GM21786 (cell line): ENCODE data around the gene SLC35A5.
"Not testable (repeated sequence)": the region's sequence is repeated elsewhere in the genome, so short reads cannot be mapped to it uniquely, and the experiment has no call there.

ENCODE experiments used
- ATAC-seq: cut with Tn5 transposase; IDR thresholded peaks from one replicate; pipeline ENCODE4 v1.9.1; 2021; ENCODE audit not compliant: unreplicated experiment

The SLC35A5 gene

GRCh38 chr3:112561734-112562529 is at the start of gene SLC35A5, which contains the start of gene ATG3:
SLC35A5 (plus strand) TSS chr3:112562045; CDS start chr3:112563404, 1,359 bp downstream.
ATG3 (minus strand) TSS chr3:112561962; CDS start chr3:112561528, 434 bp downstream.
- peak; percentile 81 for ATAC-seq

- ATAC-seq: no peak
Observed at GRCh38 chr3:112512320-112512719, 49.5 kb upstream of the SLC35A5 start.

- ATAC-seq: peak; percentile 98
Observed at GRCh38 chr3:112514527-112515128, 47.2 kb upstream of the SLC35A5 start.

DNA sequence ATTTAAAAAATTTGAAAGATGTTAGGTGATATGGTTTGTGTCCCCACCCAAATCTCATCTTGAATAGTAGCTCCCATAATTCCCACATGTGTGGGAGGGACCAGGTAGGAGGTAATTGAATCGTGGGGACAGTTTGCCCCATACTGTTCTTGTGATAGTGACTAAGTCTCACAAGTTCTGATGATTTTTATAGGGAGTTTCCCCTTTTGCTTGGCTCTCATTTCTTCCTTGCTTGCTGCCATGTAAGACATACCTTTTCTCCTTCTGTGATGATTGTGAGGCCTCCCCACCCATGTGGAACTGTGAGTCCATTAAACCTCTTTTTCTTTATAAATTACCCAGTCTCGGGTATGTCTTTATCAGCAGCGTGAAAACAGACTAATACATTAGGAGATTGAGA is 42.9 kb upstream of the SLC35A5 start:
- ATAC-seq: not testable (repeated sequence)

GRCh38 chr3:112519424-112520001 is 42.3 kb upstream of the SLC35A5 start:
- ATAC-seq: no peak

DNA sequence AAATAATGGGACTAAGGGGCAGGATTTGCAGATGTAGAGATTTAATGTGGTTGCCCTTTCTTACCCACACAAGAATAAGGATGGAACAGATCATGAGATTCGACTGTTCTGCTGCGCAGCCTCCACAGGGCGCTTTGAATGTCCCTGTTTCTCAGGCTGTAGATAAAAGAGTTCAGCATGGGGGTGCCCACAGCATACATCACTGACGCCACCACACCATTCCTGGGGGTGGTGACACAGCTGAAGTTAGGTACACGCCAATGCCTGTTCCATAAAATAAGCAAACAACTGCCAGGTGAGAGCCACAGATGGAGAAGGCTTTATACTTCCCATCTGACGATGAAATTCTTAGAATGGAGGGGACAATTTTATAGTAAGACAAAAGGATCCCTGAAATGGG is 37.7 kb upstream of the SLC35A5 start:
- ATAC-seq: not testable (repeated sequence)

GRCh38 chr3:112530573-112530972 is 31.3 kb upstream of the SLC35A5 start:
- no peak for ATAC-seq

DNA sequence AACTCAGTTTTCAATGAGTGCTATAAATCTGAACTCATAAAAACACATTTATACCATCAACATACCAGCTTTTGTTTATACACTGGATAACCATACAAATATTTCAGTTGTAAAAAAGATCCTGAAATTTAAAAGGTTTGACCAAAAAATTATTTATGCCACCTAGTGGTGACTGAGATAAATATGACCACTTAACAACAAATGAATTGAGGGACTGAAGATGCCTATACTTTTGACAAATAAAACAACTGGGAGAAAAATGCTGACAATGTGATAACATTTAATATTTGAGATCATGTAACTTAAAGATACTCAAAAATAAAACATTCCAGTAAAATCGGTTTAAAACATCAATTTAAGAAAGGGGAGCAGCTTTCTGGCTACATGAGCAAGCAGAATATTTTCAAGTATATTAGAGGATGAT is 30.5 kb upstream of the SLC35A5 start:
- no peak for ATAC-seq

DNA sequence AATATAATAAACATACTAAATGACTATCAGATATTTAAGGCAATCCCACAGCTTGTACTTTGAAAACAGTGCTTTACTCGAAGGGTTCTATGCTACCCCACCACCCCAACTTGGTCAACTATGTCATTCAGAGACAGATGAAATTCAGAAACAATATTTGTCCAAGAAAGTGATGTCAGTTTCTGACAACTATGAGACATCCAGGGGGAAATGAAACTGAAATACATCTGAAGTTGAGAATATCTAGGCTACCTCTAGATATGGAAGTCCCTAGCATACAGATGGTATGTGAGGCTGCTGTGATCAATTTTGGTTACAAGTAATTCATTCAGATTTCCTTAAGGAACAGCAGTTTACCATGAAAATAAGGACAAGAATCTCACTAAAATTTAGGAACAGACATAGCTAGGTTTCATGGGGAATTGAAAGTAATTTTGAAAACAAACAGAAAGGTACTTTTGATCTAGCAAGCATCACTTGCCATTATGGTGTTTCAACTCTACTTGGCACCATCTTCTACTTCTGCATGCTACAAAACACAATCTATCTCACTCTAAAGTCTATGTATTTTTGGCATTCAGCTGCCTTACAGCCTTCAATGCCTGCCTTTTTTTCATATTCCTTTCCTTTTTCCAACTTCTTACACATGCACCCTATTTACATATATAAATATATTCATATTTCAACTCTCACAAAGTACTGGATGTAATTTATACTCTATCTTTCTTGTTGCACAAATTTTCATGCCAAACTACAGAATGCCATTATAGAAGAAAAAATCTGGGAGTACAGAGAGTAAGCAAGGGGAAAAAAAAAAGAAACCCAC is 21.8 kb upstream of the SLC35A5 start:
- ATAC-seq: peak; percentile 94

DNA sequence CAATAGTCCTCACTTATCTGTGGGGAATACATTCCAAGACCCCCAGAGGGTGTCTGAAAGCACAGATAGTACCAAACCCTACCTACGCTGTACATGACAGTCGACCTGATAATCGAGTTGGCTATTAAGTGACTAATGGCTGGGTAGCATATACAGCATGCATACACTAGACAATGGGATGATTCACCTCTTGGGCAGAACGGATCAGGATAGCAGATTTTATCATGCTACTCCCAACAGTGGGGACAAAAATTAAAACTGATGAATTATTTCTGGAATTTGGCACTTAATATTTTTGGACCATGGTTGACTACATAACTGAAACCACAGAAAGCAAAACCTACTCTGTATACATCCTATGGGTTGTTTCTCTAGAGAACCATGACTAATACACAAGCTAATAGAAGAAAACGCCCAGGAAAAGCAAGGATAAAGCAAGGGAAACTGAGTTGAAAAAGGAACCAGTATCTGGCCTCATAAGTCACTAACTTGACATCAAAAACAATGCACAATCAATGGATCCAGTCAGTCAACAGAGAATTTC is 15.6 kb upstream of the SLC35A5 start:
- ATAC-seq: no peak

GRCh38 chr3:112550859-112551258 is 11.0 kb upstream of the SLC35A5 start:
- no peak for ATAC-seq

- no peak for ATAC-seq
Observed at GRCh38 chr3:112555535-112556170, 6.2 kb upstream of the SLC35A5 start.

DNA sequence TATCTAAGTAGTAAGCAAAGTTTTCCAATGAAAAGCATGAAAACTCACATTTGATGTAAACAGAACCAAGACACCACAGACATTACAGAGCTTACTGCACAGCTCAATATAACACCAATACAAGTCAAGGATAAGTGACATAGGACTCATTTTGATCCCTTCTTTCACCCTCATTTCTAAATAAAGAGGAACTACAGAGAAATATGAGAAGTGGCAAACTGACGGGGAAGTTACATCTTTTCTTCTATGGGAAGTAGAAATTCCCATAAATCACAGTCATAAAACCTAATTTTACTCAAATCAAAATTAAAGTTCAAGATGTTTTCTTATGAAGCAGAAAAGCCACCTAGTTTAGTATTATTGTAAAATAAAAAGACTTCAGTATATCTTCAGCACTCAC is 3.9 kb upstream of the SLC35A5 start:
- ATAC-seq: no peak

GRCh38 chr3:112560307-112560706 is 1.5 kb upstream of the SLC35A5 start:
- no peak for ATAC-seq

DNA sequence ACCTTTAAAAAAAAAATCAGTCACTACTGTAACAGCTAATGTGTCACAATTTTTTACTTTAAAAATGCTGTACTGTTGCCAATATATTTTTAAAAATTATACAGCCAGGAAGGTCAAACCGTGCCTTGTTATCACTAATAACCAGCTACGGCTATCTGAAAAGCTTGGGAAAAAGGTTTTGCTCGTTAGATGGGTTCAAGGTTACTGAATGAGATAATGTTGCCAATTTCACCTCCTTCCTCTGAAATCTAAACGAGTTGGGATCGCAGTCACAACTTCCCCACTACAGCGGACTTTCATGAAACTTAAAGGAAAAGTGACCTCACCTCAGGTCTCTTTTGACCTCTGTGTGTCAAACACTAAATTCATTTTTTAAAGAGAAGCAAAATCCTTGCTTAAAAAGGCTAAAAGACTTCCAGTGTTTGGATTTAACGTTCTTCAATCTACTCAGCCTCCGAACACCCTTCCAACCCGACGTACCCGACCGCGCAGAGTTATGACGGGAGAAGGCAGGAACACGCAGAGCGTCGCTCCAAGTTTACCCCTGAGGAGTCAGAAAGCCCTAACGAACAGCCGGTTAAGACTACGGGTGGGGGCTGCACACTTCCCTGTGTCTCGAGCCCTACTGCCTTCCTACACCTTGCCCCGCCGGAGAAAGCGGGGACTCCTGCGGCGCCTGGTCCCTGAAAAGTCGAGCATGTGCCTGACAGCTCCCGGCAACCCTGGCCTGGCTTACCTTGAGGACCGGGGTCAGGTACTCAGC is 943 bp upstream of the SLC35A5 start:
- peak; percentile 10 for ATAC-seq

DNA sequence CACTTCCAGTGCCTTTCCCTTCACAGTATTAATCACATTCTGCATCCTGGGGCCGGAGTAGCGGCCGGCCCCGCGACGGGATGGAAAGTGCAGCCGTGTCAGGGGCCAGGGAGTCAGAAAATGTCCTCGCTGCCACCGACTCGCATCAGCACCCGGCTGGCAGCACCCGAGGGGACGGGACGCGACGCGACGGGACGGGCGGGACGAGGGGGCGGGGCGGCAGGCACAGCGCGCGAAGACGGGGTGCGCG is 436 bp upstream of the SLC35A5 start:
- peak; percentile 35 for ATAC-seq

- ATAC-seq: not testable (repeated sequence)
Observed at GRCh38 chr3:112564247-112564939, 2.5 kb downstream of the SLC35A5 start.

DNA sequence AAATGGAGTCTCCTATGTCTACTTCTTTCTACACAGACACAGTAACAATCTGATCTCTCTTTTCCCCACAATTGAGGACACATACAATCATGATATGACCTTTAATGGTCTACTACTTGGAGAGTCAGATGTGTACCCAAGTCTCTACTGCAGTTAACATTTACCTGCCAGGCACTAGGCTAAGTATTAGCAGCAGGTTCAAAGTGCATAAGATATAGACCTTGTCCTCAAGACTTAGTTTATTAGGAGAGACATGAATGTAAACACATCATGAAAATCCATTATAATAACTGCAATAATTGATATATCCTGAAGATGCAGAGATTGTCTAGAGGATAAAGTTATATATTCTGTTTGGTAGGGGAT is 3.1 kb downstream of the SLC35A5 start:
- no peak for ATAC-seq

DNA sequence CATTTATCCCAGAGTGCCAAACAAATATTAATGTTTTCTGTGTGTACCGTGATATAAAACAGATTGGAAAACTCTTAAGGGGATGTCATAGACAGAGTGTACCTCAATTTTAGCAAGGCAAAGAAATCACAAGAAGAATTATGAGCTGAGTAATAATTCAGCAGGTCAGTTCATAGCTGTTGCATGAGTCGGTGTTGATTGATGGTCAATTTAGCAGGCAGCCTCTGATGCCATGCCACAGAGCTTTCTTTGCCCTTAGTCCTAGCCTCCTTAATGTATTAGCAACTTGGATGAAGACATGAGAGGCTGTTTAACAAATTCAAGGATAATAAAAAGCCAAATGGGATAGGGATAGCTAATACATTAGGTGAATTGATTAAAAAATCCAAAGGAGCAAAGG is 6.8 kb downstream of the SLC35A5 start:
- ATAC-seq: no peak
